NOMO-1 treated with dmso at 0.1 percent for 144 hours (cell line): Measurements from ENCODE around the gene CAMTA1.

Experiments used
- DNase-seq: peaks from one replicate; lab custom pipeline; 2025; ENCODE audit not compliant: unreplicated experiment; lab: John Stamatoyannopoulos, UW

CAMTA1 gene

DNA sequence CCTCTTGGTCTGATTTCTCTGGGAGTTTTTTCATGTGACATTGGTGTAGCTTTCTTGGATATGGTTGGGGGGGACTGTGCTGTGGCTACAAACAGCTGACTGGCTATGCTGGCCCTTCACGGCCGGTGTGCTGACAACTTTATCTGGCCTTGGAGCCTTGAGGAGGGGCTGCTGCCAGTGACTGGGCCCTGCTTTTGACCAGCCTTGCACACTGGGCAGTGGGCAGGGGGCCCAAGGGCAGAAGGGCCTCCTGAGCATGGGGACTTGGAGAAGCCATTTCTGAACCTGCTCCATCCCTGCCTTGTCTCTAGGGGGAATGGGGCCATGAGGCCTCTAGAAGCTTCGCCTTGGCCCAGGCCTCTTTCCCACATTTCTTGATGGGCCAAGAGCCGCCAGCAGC, 139.6 kb downstream of the CAMTA1 start:
- DNase-seq = no peak

DNA sequence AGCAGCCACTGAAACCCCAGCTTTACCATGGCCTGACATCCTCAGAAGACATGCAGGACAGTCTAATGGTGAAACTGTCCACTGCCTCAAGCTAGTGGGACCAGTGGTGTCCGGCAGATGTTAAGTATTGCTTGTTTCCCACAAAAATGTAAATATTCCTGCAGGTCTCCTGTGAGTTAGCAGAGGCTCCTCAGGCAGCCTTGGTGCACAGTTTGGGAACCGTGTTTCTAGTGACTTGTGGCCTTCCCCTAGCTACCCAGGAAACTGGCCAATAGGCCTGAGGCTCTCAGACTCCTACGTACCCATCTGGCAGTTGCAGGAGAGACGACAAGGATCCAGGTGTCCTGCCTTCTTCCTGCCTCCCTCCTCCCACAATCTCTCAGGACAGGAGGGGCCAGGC, 142.4 kb downstream of the CAMTA1 start:
- DNase-seq = no peak

DNA sequence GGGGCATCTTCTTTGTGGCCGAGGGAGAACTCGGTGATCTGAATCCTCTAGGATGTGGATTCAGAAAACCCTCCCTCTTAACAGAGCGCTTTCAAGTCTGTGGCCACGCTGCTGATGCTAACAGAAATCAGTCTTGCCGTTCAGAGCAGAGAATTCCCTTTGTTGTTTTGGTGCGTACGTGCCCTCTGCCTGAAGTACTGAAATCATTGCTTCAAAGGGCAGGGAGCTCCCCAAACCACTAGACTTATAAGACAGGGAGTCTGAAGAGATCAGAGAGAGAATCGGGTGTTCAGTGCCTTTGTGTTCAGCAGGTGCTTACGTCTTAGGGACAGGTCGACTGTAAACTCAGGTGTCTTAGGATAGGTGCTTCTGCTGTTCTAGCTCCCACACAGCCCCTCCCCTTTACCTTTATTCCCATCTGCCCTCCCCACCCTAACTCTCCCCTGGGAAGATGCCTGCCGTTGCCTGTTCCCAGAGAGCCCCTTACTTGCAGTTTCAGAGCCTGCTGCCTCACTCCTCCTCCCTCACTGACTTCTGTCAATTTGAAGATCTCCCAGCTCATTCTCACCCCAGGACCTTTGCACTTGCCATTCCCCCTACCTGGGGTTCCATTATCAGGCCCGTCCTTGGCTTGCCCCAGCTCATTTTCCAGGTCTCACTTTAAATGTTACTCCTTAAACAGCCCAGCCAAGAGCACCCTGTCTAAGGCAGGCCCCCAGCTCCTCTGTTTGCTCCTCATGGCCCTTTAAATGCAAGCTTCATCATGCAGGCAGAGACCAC, 143.0 kb downstream of the CAMTA1 start:
- no peak for DNase-seq

DNA sequence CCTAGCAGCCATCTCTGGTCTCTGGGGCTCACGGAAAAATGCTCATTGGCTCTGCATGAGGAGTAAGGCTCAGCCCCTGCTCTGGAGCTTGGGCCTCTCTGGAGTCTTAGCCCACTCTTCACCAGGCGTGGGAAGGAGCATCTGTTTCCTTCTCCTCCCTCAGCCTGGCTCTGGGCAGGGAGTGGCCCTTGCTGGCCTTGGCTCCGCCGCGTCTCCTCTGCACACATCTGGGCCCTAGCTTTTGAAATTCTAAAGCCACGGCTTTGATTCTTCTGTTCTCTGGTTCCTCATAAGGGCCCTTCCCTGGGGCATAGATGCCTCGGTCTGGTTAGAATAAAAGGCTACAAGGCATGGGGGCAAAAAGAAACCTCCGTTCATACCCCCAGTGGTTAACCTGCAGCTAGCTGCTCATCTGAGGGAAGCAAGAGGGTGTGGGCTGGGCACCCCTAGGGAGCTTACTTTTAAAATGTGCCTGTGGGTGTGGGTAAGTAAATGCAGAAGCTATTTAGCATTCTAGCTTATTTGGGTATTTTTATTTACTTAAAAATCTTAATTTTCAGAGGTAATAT, 145.6 kb downstream of the CAMTA1 start:
- no peak for DNase-seq

DNA sequence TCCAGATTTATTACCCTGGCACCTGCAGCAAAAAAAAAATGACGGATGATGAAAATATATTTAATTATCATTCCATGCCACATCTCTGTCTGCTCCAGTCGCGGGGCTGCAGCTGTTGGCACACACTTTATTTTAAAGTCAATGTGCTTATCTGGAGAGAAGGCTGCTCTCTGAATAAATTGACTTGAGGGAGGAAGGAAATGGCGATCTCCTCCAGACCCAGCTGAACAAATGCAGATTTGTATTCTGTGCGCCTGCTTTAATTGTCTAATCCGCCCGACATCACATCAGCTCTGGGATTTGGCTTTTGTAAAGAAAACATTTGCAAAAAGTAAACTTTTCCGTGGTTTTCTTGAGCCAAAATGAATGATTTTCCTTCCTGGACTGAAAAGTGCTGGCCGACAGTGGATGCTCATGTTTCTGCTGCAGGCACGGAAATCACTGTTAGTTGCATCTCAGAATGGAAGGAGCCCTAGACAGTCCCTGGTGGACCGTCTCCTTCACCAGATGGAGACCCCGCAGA, 150.2 kb downstream of the CAMTA1 start:
- no peak for DNase-seq

DNA sequence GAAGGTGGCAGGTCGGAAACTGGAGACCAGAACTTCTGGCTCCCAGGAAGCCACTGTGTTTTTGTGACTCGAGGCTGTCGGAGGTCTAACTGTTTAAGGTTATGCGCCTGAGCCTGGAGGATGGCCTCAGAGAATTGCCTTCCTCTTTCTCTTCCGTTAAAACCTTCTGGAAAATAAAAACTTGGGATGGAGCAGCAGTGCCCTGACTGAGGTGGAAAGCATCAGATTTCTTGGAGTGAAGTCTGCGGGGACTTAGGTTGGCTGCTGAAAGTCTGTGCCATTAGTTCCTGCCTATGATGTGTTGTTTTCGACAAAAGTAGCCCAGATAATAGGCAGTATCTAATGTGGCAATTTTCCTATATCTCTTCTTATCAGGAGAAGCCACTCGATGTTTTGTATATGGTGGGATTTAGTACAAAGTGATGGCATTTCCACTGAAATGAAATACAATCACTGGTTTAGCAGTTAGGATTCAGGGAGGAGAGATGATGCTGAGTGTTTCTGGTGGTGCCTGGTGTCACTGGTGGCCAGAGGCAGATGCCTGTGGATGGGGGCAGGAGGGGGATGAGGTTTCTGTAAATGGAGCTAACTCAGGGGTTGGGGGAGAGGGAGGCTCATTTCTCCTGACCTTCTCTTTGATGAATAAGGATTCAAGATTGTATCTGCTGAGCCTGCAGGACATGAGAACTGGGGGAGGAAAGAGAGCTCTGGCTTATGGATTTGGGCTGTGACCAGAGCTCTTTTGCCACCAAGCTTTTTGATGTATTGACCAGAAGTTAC, 150.8 kb downstream of the CAMTA1 start:
- no peak for DNase-seq

DNA sequence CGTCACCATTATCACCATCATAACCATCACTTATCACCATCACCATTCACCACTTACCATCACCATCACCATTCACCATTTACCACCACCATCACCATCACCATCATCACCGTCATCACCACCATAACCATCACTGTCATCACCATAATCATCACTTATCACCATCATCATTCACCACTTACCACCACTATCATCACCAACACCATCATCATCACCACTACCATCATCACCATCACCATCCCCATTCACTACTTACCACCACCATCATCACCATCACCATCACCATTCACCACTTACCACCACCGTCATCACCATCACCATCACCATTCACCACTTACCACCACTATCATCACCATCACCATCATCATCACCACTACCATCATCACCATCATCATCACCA, 151.8 kb downstream of the CAMTA1 start:
- no peak for DNase-seq

DNA sequence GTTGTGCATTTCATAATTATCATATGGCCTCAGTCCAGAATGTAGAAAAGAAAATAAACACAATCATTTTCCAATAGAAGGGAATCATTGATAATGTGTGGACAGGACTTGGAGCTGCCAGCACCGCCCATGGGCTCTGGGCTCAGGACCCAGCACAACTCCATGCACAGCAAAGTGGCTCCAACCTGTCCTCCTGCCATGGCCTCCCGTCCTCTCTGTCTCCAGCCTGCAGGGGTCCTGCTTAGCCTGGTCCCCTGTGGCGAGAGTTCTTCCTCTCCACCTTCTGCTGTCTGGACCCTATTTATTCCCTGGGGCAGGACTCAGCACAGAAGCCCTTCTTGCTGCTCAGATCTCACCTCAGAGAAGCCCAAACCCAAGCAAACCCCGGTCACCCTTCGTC, 154.1 kb downstream of the CAMTA1 start:
- DNase-seq = no peak

DNA sequence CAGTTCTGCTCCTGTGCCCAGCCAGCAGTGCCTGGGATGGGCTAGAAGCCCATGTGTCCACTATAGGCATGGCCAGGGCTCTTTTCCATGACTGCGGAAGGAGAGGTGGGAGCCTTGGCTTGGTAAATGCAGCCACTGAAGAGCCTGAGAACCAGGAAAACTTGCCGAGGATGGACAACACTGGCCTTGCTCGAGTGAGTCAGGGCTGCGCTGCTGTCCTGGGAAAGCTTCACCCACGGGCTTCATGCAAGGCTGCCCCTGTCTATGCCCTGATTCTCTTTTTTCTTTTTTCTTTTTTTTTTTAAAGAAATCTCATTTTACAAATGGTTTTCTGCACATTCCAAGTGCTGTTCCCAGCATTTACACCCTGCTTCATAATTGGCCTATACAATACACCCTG, 156.5 kb downstream of the CAMTA1 start:
- DNase-seq = no peak

DNA sequence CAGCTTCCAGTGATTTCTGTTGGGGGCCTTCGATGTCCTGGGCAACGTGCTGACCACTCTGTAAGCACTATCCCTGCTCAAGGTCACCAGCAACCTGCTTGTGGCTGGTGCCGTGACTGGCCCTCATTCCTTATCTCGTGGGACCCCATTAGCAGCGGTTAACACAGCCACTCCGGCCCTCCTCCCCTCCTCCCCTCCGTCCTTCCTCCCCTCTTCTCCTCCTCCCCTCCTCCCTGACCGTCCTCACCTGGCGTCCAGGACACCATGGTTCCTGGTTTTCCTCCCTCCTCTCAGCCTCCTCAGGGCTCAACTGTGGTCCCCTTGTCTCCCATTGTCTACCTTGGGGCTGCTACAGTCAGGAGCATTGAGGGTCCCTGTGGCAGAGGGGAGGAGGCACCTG, 157.7 kb downstream of the CAMTA1 start:
- no peak for DNase-seq

DNA sequence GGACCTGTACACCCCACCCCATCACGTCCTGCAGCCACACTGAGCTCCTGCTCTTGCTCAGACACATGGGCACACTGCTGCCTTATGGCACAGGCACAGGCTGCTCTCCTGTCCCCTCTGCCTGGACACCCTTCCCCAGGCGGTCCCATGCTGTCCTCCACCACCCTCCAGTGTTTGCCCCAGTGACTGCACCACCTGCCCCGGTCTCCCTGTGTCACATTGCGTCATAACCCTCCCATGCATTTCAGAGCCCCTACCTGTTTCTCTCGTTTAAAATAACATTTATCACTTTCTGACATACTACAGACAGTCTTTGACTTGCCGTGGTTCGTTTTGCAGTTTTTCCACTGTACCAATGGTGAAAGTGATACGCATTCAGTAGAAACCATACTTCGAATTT, 159.2 kb downstream of the CAMTA1 start:
- no peak for DNase-seq

DNA sequence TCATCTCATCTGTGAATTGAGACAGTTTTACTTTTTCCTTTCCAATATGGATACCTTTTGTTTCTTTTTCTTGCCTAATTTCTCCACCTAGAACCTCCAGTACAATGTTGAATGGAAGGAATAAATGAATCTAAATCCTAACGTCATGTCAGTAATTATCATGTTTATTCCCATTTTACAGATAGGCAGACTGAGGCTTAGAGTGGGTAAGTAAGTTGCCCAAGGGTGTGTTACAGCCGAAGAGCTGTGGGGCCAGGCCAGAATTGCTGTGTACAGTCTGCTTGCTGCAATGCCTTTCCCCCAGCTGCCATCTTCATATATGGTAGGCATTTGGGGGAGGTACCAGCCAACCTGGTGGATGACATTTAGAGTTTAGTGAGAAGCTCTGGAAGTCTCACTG, 162.7 kb downstream of the CAMTA1 start:
- DNase-seq = no peak

DNA sequence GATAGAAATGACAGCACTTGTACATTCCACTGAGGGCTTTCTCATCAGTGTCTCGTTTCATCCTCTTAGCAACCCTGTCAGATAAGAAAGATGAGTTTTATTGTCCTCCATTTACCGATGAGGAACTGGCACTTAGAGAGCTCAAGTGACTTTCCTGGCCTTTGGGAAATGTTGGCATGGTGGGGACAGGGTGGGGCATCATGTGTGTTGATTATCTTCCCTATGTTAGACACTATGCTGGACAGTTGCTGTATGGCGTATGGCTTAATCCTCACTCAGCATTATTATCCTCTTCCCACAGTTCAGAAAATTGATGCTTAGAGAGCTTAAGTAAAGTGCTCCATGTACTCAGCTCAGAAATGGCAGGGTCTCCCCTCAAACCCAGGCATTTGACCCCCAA, 163.2 kb downstream of the CAMTA1 start:
- DNase-seq = no peak

DNA sequence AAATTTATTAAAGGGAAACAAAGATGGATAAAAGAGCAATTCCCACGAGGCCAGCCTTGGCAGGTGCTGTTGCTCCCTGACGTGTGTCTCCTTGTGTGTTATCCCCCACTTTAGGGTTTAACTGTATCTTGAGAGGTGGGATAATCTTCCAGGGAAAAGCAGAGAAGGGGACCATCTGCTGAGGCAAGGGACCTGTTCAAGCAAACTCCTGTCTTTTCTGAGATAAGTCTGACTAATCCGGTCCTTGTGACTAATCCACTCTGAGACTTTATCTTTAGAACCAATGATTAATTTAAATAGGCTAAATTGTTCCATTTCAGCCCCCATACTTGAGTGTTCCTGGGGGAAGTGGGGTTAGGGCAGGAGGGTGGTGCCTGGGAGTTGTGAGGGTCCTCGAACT, 163.6 kb downstream of the CAMTA1 start:
- DNase-seq = no peak

DNA sequence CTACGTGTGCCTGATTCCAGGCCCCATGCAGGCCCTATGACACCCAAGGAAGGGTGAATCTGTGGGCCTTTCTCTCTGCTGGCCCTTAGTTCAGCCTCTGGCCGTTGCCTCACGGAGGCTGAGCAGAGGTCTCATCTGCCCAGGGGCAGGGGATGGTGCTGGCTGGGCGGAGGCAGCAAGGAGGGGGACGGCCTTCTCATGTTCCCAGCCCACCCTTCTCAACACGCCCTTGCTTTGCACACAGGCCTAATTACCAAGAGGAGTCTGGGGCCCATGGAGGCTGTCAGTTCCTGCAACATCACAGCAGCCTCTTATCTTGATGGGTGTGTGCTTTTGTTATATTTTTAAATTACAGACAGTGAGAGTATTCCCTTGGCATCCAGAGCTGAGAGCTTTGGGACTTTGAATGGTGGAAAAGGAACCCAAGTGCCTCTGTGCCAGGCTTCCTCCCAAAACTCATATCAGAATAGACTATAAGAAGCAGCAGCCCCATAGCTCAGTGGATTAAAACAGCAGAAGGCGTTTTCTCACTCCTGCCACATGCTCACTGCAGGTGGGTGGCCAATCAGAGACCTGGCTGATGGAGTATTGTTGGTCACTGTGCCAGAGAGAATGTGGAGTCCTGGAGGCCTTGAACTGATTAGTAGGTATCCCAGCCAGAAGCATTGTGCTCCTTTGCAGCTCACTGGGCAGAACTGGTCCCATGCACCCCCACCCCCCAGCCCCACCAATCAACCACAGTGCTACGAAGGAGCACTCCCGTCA, 164.9 kb downstream of the CAMTA1 start:
- no peak for DNase-seq

DNA sequence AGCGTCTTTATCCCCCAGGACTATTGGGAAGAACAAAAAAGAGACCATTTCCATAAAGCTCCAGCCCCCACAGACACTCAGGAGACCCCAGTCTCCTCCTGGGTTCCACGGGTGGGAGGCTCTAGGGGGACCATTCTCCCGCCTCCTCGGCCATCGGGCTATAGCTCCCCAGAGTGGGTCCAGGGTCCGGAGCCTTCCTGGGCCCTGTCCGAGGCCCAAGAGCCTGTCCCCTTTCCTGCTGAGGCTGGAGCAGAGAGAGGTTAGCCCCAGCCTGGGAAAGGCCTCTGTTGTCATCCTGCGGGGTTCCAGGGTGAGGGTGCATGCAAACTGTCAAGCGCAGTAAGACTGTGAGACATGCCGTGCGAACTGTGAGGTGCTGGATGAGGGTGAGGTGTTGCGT, 166.3 kb downstream of the CAMTA1 start:
- DNase-seq = no peak

DNA sequence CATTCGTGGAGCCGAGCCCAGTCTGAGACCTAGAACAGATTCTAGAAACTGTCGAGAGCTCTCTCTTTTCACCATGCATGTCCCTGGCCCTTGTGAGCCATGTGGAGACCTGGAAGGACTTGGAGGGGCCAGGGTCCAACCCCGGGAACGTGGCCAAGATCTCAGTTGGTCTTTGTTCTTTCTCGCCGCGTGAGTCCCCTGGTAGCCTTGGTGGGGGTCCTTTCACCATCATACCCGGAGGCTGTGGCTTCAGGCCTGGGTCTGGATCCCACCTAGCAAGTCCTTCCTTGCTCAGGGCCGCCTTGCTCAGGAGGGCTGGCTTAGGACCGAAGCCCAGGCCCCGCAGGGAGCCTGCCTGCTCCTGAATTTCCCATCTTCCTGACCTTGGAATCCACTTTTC, 168.0 kb downstream of the CAMTA1 start:
- DNase-seq = no peak

DNA sequence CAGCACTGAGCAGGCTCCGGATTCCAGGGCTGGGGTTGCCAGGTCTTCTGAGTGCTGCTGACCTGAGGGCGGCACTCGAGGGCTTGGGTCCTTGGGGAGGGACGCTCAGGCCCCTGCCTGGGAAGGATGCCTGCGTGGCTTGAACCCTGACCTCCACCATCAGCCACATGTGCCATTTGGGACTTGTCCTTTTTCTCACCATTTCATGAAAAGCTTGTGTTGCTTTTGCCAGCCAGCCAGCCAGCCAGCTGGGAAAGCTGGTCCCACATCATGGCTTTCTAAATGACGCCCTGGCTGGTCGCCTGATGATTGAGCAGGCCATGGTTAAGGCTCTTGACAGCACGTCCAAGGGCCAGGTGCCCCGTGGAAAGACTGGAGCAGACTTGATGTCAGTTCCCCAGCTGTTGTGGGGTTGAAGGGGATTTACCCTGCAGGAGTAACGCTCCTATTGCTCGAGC, 168.7 kb downstream of the CAMTA1 start:
- no peak for DNase-seq

DNA sequence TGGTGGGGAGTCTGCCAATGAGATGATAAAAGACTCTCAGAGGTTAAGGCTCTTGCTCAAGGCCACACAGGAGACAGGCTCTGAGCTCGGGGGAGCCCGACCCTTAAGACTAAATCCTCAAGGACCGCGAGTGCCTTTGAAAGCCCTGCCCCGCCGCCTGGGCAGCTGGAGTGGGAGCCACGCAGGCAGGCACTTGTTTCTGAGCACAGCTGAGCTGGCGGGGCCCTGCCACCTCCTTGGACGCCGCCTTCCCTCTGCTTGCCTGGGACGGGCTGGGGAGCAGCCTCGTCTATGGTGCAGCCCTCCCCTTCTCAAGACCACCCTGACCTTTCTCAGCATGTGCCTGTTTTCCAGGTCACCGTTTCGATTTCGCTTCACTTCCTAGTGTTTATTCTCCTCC, 169.3 kb downstream of the CAMTA1 start:
- DNase-seq = no peak

DNA sequence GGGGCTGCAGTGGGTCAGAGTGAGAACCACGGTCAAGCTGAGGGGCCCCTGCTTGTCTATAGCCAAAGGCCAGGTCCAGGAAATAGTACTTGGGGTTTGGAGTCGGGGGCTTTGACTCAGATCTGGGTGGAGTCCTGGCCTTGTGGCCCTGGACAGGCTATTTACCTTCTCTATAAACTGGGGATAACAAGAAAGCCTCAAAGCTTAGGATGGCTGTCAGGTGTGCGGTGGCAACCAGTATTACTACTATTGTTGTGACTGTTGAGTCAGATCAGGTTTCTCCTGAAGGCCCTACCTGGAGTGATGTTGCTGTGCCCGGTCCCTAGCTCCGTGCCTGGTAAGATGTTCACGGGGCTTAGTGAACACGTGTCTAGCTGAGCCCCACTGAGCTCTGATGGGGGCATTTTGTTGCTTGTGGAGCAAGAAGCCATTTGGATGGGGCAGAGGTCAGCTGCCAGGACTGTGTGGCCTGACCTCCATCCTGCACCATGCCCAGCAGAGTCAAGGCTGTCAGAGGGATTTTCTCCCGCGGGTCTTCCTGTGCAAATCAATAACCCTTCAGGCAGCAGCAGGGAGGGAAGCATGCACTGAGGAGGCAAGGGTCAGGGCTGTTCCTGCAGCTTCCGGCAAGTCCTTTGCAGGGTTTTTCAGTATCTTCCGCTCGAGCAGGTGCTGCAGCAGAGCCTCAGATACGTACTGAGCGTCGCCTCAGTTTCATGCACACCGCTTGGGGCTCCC, 170.3 kb downstream of the CAMTA1 start:
- DNase-seq = no peak
